SK-N-SH (cell line): Measurements from ENCODE around the gene PHF21A.

ENCODE experiments used
- CTCF ChIP-seq: fragments of 200-600 bp; sonication (generic); IDR thresholded peaks from 2 replicates; pipeline ENCODE4 v1.6.1; 2017; ENCODE audit warnings: antibody characterized with exemption, mild to moderate bottlenecking, moderate library complexity
- EP300 ChIP-seq, 2 experiments: IDR thresholded peaks; 2 replicates each; pipeline versions ENCODE4 v1.4.0 to v1.6.1; 2012; ENCODE audit warnings: borderline replicate concordance in 1 of 2, low read depth in 1 of 2, low read length in 1 of 2
- FOXJ3 ChIP-seq: sonication (generic); formaldehyde crosslinking; IDR thresholded peaks from 2 replicates; pipeline ENCODE4 v1.5.1; 2020; ENCODE audit warnings: mild to moderate bottlenecking, missing genetic modification reagents
- GABPA ChIP-seq: IDR thresholded peaks from 2 replicates; pipeline ENCODE4 v1.4.0; 2012; ENCODE audit warnings: low read depth, mild to moderate bottlenecking
- MXI1 ChIP-seq: IDR thresholded peaks from 2 replicates; pipeline ENCODE4 v1.6.1; 2012; ENCODE audit warnings: mild to moderate bottlenecking, low read depth, low read length, improper control_type of control experiment
- POLR2AphosphoS5 ChIP-seq: IDR thresholded peaks from 2 replicates; pipeline ENCODE4 v1.6.1; 2012; ENCODE audit warnings: low read depth, low read length
- RAD21 ChIP-seq: IDR thresholded peaks from 2 replicates; pipeline ENCODE4 v1.6.1; 2012; ENCODE audit warnings: mild to moderate bottlenecking, low read length
- REST ChIP-seq: IDR thresholded peaks from 2 replicates; pipeline ENCODE4 v1.6.1; 2012; ENCODE audit warnings: mild to moderate bottlenecking, low read depth, low read length, moderate library complexity
- SMC3 ChIP-seq: IDR thresholded peaks from 2 replicates; pipeline ENCODE4 v1.6.1; 2012; ENCODE audit warnings: low read depth, low read length, improper control_type of control experiment
- TAF1 ChIP-seq: IDR thresholded peaks from 2 replicates; pipeline ENCODE4 v1.6.1; 2012; ENCODE audit warnings: low read depth, mild to moderate bottlenecking, low read length, moderate library complexity, borderline replicate concordance
- TCF12 ChIP-seq: IDR thresholded peaks from 2 replicates; pipeline ENCODE4 v1.4.0; 2012
- TEAD4 ChIP-seq: IDR thresholded peaks from 2 replicates; pipeline ENCODE4 v1.4.0; 2012; ENCODE audit warnings: mild to moderate bottlenecking, borderline replicate concordance; ENCODE audit not compliant: insufficient read depth
- USF2 ChIP-seq: fragments of 150-350 bp; IDR thresholded peaks from 2 replicates; pipeline ENCODE4 v1.6.1; 2017; ENCODE audit warnings: antibody characterized with exemption, low read length, low read depth, borderline replicate concordance
- YY1 ChIP-seq: IDR thresholded peaks from 2 replicates; pipeline ENCODE4 v1.4.0; 2012; ENCODE audit warnings: low read depth, mild to moderate bottlenecking

- no peak for TF ChIP-seq TEAD4
- no peak for TF ChIP-seq CTCF
- no peak for TF ChIP-seq TCF12
- TF ChIP-seq REST, result no peak
- TF ChIP-seq EP300 (IDR thresholded peaks at IDR 0.05; ENCODE audit: borderline replicate concordance in 1 of 2, low read depth in 1 of 2, low read length in 1 of 2), result no peak
- TF ChIP-seq RAD21, result no peak
- TF ChIP-seq YY1, result no peak
- TF ChIP-seq GABPA, result no peak
- TF ChIP-seq USF2, result no peak
- TF ChIP-seq MXI1, result no peak
- TF ChIP-seq POLR2AphosphoS5, result no peak
- no peak for TF ChIP-seq SMC3
- no peak for TF ChIP-seq FOXJ3
- TF ChIP-seq TAF1, result no peak
These were observed 173.4 kb downstream of the PHF21A start for GRCh38 chr11:45947885-45948284.
